Mucosa of gallbladder (tissue), 1 donor: ENCODE data around the gene PHF1. TPM values are rescaled to one million over a fixed set of nuclear protein-coding genes. Genes with fewer than 3 reads are reported as not detected.

Source experiments
- DNase-seq: peaks from one replicate; pipeline ENCODE4 v3.0.0-alpha.2; 2020; ENCODE audit warnings: low spot score
- total RNA-seq: library from RNA; stranded (reverse); gene quantifications from one replicate; pipeline ENCODE4 v1.2.1, GENCODE V29; 2021
- donor health status: DM: no; HTN: no; CAD: no.

The PHF1 gene
- total RNA-seq, 1 donor from 2014 or later: 82.3 TPM

DNA sequence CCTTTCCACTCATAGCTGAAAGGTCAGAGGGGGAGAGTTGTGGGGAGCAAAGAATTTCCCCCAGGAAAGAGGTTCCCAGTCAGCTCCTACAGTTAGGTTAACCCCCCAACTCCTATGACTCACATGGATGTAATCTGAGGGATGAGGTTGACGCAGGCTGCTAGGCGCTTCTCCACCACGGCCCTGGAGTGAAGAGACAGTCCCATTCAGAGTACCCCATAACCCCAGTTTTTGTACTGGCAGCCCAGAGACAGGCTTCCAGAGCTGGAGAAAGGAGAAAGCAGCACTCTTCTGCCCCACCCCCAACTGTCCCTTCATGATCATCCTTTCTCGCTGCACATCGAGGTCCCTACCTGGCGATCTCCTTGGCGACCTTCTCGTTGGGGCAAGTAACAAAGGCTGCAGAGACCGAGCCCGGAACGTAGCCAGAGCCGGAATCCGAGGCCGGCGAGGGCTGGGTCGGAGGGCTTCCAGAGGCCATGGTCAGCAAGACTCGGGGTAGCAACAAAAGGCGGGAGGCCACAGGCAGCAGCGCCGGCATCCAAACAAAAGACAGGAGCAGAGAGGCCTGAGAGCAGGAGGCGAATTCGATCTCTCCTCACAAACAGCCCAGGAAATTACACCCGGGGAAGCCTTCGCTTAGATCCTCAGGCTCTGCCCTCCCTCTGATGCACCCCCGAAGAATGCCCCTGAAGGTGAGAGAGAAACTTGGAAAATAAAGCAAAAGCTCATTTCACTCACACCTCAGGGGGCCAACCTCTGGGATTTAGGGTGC lies 6.5 kb downstream of the PHF1 start:
- no peak for DNase-seq

DNA sequence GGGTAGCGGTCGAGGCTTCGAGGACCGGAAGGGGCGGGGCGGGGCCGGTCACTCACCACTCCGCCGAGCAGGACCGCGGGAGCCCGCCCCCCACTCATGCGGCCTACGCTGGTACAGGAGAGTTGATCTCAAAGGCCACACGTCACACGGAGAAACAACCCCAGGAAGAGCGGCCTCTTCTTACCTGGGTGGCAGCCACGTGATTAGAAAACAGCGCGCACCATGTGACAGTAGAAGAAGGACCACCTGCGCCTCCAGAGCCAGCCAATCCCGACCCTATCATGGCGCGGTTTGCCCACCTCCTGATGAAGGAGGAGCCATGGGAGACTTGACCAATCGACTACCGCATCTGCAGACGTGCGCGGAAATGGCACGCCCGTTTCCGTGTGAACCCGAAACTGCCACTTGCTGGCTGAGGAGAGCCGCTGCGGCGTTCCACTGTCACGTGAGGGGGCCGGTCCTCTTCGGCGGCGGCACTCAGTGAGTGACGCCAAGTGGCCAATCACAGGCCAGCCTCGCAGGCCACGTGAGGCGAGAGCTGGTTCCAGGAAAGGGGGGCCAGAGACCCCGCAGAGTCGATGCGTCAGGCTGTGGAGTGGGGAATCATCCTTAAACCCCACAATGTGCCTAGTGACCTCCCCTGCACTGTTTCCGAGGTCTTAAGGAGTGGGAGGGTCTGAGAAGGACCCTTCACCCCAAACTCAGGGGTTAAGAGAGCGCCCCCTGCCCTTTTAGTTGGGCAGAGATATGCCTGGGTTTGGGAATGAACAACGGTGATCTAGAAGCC lies 7.3 kb downstream of the PHF1 start, which contains the start of gene CUTA:
CUTA (minus strand) TSS at position 205 of the 787 bp plus-strand sequence; CDS start at position 98, 107 bp downstream.
- DNase-seq: peak; percentile 100

DNA sequence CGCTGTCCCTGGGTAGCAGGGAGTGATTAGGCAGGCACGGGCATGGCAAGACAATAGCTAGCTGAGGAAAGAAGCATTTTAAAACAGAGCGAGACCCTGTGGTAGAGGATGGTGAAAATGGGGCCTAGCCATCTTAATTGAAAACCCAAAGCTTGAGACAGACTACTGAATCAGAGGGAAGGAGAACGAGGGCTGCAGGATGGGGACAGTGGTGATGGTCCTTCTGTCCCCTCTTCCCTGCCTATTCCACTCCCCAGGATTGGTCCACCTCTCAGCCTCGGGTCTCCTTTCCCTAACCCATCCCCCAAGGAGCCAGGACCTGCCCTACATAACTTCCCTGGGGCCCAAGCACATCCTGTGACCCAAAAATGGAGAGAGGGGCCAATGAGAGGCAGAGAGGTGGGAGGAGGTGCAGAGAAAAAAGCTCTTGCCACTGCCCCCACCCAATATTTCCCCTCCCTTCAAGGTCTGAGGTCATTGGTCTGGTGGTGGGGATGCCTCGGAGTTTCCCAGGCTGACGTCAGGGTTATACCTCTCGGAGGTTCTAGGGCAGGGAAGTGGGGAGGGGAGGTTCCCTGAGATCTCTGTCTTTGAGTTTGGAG lies 8.0 kb downstream of the PHF1 start:
- no peak for DNase-seq

DNA sequence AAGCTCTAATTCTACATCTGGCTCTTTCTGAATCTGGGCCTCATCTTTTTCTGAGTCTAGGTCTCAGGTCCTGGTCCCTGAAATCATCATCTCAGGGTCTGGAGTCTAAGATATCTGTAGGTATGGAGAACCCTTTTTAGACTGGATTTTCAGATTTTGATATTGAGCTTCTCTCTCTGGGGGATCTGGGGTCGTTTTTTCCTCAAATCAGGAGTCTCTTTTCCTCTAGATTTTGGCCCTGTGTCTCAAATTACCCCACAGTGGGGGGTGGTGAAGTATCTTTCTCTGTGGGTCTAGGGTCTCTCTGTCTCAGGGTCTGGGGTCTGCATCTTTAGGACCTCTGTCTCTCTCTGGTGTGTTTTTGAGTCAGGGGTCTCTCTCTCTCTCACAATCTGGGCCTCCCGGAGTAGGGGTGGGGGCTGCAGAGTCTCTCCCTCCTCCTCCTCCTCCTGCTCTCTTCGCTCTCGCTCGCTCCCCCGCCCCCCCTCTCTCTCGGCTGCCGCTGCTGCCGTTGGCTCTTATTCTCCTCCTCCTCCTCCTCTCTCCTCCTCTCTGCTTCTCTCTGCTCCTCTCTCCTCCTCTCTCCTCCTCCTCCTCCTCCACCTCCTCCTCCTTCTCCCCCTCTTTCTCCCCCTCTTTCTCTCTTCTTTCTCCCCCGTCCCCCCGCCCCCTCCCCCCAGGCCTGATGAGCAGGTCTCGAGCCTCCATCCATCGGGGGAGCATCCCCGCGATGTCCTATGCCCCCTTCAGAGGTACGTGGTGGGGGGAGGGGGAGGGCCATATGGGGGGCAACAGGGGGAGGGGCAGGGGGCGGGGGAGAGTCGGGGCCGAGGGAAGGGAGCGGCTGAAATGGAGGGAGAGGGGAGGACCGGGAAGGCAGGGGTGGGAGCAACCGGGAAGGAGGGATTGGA lies 9.0 kb downstream of the PHF1 start, which contains the start of gene SYNGAP1:
SYNGAP1 (plus strand) TSS at position 486 of the 911 bp plus-strand sequence; CDS start at position 686, 200 bp downstream.
- peak; percentile 49 for DNase-seq

DNA sequence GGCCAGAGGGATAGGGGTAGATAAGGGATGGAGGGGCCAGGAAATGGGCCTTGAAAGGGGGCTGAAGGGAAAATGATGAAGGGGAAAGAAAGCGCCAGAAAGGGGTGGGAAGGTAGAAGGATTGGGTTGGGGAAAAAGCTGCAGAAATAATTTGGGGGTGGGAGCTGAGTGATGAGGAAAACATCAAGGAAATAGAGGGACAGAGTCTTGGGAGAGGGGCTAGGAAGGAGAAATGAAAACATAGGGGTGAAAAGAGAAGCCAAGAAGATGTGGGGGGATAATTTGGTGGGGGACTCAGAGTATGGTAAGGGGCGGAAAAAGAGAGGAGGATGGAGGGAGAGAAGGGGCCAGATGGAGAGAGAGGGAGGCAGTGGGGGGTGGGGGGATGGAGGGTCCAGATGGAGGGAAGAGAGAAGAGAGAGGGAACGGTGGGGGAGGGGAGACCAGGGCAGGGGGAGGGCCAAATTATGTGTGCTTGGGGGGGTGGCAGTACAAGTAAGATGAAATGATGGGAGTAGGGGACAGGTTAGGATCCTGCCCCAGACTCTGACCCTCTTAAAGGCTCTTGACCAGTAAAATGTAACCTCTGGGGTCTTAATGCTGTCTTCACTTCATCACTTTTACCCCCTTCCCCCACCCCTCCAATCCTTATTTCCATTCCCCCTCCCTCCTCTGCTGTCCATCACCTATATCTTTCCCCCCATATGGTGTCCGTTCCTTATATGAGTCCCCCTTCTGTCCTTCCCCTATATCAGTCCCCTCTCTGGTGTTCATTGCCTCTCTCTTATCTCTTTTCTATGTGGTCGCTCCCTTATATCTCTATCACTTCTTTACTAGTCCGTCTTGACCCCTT lies 9.9 kb downstream of the PHF1 start:
- DNase-seq: no peak

DNA sequence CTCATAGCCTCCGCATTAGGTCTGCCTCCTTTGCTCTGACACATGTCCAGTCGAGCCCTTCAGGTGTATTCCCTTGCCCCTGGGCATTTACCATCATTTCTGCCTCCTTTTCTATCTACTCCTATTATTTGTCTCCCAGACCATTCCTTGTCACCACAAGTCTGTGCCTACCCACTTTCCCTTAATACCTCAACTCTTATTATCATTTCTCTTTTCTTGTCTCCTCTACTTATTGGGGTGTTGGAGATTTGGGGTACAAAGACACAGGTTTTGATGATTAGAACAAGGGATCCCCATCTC lies 10.5 kb downstream of the PHF1 start:
- DNase-seq: no peak

DNA sequence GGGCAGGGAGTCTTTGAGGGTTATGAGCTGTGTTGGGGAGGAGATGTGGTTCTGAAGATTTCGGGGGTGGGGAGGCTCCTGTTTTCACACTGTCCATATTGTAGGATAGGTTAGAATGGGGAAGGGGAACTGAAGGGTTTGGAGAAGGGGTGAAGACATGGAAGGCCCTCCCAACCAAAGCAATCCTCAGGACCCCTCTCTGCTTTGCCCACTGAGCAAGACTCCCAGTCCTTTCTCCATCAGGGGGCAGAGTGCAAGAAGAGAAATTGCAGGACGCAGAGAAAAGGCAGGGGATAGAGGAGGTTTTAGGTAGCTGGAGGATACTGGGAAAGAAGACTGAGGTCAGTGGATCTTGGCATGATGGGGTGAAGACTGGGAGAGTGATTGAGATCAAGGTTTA lies 13.0 kb downstream of the PHF1 start:
- no peak for DNase-seq

DNA sequence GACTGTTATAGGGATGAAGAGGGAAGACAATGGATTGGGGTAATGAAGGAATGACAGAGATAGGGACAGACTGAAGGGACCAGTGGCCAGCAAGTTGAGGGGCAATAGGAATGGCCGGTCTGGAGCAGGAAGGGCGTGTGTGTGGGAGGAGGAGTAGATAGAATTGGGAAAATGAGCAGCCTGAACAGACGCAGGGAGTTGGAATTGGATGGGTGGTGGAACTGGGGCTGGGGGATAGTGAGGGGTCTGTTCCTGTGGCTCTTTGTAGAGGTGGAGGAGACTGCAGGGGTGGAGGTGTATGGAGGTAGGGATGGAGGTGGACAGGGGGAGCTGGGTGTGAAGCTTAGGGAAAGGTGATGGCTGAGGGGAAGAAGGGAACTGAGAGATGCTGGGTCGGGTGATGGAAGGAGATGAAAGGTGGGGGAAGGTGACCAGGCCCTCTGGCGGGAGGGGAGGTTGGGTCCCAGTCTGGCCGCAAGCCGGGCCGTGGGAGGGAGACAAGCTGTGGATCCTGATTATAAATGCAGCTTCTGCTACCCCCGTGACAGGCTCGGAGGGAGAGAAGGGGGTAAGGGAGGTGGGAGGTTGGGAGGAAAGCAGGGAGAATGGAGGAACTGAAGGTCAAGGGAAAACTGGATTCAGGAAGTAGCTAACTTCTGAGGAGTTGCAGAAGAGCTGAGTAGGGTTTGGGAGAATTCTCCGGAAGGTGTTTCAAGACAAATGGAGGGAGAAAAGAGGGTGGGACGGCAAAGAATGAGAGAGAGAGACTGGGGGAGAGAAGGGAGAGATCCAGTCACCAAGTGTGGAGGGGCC lies 14.2 kb downstream of the PHF1 start:
- DNase-seq: no peak

DNA sequence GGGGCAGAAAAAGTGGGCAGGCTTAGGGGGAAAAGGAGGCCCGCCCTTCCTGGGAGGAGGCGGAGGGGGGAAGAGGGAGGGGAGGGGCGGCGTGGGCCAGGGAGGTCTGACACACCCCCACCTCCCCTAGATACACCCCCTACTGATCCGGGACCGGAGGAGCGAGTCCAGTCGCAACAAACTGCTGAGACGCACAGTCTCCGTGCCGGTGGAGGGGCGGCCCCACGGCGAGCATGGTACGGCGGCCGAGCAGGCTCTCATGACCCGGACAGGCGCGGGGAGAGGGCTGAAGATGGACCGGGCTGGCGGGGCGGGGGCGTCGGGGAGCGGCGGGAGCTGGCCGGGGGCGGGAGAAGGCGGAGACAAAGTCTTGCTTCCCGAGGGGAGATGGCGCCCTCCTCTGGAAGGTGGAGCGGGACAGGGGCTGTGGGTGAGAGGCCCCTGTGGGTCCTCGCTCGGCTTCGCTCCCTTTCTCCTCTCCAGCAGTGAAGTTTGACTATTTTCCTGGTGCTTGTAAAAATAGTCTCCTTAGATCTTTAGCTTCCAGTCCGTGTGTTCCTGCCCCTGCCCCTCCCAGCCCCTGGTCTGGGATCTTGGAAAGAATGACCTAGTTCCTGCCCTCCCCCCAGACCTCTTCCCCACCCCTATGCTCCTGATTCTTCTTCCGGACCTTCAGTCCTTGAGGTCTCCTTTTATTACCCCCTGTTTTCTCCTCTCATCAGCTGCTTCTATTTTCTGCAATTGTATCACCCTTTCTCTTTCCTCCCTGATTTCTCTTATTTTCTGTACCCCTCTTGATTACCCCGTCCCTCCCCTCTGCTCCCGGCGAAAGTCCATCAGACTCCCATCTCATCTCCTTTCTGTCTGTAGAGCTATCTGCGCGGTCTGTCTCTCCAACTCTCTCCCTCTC lies 15.1 kb downstream of the PHF1 start:
- peak; percentile 80 for DNase-seq

DNA sequence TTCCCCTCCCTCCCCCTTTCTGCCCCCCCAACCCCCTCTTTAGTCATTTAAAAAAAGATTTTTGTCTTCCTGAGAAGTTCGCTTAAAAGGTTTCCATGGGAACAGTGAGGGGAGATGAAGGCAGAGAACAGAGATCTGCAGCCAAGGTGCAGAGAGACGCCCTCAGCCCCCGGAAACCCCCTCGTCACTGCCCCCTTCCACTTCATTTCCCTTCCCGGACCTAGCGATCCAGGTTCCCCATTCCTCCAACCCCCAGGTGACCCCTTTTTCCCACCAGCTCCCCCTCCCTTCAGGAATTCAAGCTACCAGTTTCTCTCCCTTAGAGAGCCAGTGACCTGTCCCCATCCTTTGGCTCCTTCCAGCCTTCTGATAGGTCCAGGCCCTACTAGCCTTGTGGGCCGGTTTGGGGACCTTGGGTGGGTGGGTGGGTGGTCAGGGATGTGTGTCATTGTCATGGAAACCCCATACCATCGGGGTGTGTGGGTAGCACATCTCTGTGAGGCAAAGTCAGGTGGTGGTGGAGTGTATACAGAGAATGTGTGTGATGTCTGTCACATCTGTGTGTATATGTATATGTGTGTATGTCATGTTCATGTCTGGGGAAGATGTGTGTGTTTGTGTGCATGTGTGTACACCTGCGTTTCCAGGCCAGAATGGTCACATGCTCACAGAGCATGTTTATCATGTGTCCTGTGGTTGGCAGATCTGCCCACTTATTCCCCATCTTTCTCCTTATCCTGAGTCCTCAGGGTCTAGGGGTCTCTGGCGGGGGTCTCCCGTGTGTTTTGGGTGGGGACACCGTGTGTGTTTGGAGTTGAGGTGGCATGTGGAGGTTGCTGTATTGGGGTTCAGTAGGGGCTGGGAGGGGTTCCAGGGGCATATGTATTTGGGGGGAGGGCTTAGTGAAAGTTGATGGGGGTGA lies 16.0 kb downstream of the PHF1 start:
- no peak for DNase-seq

DNA sequence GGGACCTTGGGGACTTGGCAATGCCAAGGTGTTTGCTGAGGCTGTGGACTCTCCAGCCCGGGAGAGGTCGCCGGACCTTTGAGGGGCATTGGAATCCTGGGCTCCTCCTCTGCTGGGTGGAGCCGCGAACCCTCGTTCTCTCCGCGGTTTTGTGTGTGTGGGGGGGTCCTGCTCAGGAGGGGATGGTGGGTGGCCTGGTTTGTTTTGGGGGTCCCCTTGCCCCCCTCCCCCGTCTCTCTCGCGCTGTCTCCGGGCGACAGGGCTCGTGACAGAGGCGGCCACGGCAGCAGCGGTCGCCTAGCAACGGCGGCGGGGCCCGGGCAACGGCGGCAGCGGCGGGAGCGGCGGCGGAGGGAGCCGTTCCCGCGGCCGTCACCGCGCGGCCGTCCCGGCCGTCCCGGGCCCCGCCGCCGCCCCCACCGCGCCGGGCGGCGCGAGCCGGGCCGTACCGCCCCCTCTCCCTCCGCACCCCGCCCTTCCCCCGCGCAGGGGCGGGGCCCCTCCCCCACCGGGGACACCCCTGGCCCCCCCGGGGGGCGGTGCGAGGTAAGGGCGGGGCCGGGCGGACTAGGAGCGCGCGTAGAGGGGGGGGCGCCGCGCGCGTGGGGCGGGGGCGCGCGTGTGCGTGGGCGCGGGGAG lies 16.9 kb downstream of the PHF1 start:
- peak; percentile 44 for DNase-seq

DNA sequence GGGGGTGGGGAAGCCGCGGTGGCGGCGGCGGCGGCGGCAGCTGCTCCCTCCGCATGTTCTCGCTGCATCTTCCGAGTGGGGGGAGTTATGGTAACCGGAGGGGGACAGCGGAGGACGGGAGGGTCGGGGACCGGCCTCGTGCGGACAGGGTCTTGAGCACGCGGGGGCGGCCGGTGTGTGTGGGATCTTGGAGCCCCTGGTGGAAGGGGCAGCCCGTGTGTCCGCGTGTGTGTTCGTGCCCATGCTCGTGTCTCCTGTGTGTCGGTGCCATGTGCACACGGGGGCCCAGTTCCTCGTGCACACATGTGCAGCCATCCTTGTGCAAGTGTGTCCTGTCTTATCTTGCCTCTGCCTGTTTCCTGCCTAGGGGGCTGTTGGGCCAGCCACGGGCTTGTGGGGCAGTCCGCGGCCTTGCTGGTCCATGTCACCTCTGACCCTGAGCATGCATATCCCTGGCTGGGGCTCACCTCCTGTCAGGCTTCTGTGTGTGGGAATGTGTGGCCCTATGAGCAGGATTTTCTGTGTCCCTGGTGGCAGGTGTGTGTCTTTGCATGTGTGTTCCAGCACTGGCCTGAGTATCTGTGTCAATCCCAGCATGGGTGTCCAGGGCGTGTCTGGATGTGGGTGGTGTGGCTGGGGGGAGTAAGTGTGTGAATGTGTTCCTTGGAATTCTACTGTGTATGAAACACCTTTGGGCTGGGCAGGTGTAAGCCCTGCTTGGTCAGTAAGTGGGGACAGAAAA lies 17.6 kb downstream of the PHF1 start:
- DNase-seq: no peak

DNA sequence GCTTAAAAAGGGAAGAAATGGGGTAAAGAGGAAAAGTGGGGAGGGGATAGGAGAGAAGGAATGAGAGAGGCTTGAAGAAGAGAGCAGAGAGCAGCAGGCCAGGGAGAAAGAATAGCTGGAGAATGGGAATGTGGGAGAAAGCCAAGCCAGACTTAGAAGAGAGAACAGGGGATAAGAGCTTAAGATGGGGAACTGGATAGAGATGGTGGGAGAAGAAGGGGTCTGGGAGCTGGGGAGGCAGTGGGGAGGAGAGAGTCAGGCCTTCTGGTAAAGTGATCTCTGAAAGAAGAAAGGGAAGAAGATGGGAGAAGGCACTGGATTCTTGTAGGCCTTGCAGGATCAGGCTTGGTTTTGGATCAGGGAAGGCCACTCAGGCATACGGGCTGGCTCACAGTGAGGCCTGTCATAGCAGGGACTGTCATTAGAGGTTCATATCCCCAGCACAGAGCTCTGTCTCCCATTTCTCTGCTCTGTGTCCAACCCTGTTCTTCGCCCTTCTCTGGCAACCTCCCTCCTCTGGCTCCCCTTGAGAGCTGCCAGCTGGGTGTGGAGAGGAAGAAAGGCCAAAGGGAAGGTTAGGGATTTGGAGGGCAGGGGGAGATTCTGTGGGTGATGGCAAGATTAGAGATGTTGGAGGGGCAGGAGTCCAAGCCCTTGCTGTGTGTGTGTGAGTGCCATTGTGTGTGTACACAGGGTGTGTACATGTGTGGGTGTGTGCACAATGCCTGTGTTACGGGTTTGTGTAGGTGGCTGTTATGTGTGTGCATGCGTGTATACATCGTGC lies 18.3 kb downstream of the PHF1 start:
- DNase-seq: no peak

DNA sequence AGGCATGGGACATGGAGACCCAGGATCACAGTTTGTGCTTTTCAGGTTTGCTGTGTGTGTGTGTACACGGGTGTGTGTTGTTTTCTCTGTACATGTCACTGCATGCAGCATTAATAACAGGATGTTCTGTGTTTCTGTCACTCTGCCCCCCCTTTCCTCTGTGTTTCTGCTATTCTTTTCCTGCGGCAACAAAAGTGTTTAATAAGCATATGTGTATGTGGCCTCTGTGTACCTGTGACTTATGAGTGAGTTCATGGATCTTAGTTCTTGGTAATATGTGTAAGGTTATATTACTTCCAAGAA lies 18.9 kb downstream of the PHF1 start:
- DNase-seq: no peak

DNA sequence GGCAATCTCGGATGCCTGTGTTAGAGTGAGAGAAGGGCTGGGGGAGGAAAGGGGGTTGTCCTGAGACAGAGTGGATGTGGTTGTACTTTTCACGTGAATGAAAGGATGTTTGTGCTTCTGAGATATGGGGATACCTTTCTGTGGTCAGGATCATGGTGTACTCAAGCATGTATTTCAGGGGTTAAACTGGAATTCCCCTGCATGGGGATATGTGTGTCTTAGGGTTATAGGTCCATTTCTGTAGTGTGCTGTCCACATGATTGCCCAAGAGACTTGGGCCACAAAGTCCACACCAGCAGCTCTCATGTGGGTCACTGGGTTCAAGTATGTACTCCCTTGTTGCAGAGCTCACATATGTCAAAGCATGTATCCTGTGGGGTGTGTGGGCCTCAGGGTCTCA lies 19.5 kb downstream of the PHF1 start:
- DNase-seq: no peak
